MCF 10A (cell line): ENCODE measurements around the gene C1orf35. TPM values are rescaled to one million over a fixed set of nuclear protein-coding genes. Genes with fewer than 3 reads are reported as not detected.
A peak's percentile ranks its signal among the peaks of the same experiment; 100 is the strongest.

Experiments used
- BruUV-seq: library from RNA; stranded (reverse); fragments of 400-500 nt; replicated peaks from 2 replicates; lab custom pipeline; 2021; lab: Mats Ljungman, UMichigan
- CTCF ChIA-PET: fragments of 300-600 bp; sonication (Branson Sonifier 250); formaldehyde crosslinking; extraction: SDS; loops from one replicate; lab custom pipeline; 2021; ENCODE audit warnings: antibody characterized with exemption, inconsistent platforms; lab: Yijun Ruan, JAX
- POLR2A ChIA-PET: fragments of 300-600, 350-650 bp; sonication (Branson Sonifier 250); formaldehyde crosslinking; extraction: SDS; loops from one replicate; lab custom pipeline; 2020; ENCODE audit warnings: antibody characterized with exemption, inconsistent platforms; lab: Yijun Ruan, JAX
- DNase-seq: peaks from one replicate; pipeline ENCODE4 v3.0.0-alpha.2; 2018; ENCODE audit not compliant: unreplicated experiment
- H3K27ac Mint-ChIP-seq: one replicate; pipeline ENCODE4 v1.8.0; 2022; ENCODE audit warnings: mild to moderate bottlenecking, low read depth, mixed read lengths; ENCODE audit not compliant: unreplicated experiment
- H3K27me3 Mint-ChIP-seq: one replicate; pipeline ENCODE4 v1.8.0; 2022; ENCODE audit warnings: mixed read lengths; ENCODE audit not compliant: insufficient read depth, unreplicated experiment
- H3K36me3 Mint-ChIP-seq: one replicate; pipeline ENCODE4 v1.8.0; 2022; ENCODE audit warnings: mild to moderate bottlenecking, moderate library complexity, mixed read lengths; ENCODE audit not compliant: insufficient read depth, unreplicated experiment
- H3K4me1 Mint-ChIP-seq: one replicate; pipeline ENCODE4 v1.8.0; 2022; ENCODE audit warnings: mixed read lengths; ENCODE audit not compliant: insufficient read depth, unreplicated experiment
- H3K4me3 Mint-ChIP-seq: one replicate; pipeline ENCODE4 v1.8.0; 2022; ENCODE audit warnings: mild to moderate bottlenecking, moderate library complexity, mixed read lengths; ENCODE audit not compliant: unreplicated experiment
- H3K9me3 Mint-ChIP-seq: one replicate; pipeline ENCODE4 v1.8.0; 2022; ENCODE audit warnings: mixed read lengths; ENCODE audit not compliant: unreplicated experiment
- CTCF ChIP-seq: fragments of 200-600 bp; IDR thresholded peaks from one replicate; pipeline ENCODE4 v1.8.0; 2022; ENCODE audit warnings: antibody characterized with exemption, mild to moderate bottlenecking; ENCODE audit not compliant: unreplicated experiment
- intact Hi-C: fragments of 100-400 bp; cut with micrococcal nuclease; formaldehyde crosslinking; loops from 2 replicates; pipeline ENCODE4 v1.14.1; 2022
- total RNA-seq: library from RNA; stranded (reverse); gene quantifications from 2 replicates; pipeline ENCODE4 v1.2.3, GENCODE V29; 2022

C1orf35 gene
- total RNA-seq, 1 experiment from 2014 or later: 49.2 TPM

GRCh38 chr1:228087771-228088251 lies 15.3 kb downstream of the C1orf35 start:
- POLR2A ChIA-PET: interaction anchor here (0.6 to 7.9 kb wide), 14 partner anchors 12 to 369 kb away, joined by 3 to 56 read pairs (median 4); partner anchors contain the start of genes GUK1 and MRPL55
- no peaks in the 10 kb centered on the region for H3K27me3 Mint-ChIP-seq
- H3K36me3 Mint-ChIP-seq: peaks cover 80% of the 10 kb centered on the region
- CTCF ChIA-PET: interaction anchor here (0.6 to 7.4 kb wide), 8 partner anchors 14 to 89 kb away, joined by 3 to 72 read pairs (median 4); no protein-coding TSS in a partner anchor
- BruUV-seq: no TSS peak
- no peak for TF ChIP-seq CTCF
- DNase-seq: peak; percentile 95
- peaks cover 82% of the 10 kb centered on the region for H3K4me1 Mint-ChIP-seq
- peak overlapping the region; percentile 78 for H3K27ac Mint-ChIP-seq
- H3K9me3 Mint-ChIP-seq: no peaks in the 10 kb centered on the region
- intact Hi-C loops: loop anchor here (5.0 kb wide), 1 partner anchor 141 kb away; the partner anchor contains the start of gene WNT9A
- H3K4me3 Mint-ChIP-seq: peak overlapping the region; percentile 77

DNA sequence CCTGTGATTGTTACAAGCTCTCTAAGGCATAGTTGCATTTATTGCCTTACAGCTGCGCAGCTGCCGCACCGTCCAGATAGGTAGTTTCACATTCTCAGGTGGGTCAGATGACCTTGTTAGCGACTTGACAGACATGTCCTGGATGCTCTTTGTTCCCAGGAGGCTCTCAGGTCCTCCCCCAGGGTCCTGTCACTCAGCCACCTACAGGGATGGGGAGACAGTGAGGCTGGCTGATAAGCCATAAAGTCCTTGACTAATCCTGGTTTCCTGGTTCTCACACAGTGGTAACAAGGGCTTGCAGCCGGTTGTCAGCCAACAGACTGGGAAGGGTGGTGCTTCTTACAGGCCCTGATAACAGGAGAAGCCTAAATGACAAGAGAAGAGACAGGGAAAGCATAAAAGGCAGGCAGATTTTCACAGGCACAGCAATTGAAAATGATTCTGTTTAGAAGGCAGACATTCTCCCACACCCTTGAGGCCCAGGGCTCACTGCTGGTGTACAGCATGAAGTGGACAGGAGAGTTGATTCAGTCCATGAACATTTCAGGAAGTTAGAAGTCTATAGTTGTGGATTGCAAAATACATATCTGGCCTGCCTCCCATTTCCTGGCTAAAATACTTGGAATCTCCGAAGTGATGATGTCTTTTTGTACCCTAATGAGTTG lies 17.7 kb downstream of the C1orf35 start:
- Mint-ChIP-seq H3K27ac (peak overlapping the region; percentile 97), H3K36me3 (peaks cover 63% of the 10 kb centered on the region), H3K4me3 (peak overlapping the region; percentile 98), H3K4me1 (peaks cover 73% of the 10 kb centered on the region), H3K9me3 (no peaks in the 10 kb centered on the region), H3K27me3 (no peaks in the 10 kb centered on the region)
- peak; percentile 85 for DNase-seq
- intact Hi-C loops: loop anchor here (2.0 to 5.0 kb wide), 2 partner anchors 17 to 138 kb away; partner anchors contain the start of genes C1orf35 and WNT9A
- no peak for TF ChIP-seq CTCF
- BruUV-seq: no TSS peak
- ChIA-PET CTCF (interaction anchor here (0.7 to 4.0 kb wide), 7 partner anchors 12 to 184 kb away, joined by 3 to 42 read pairs (median 6); partner anchors contain the start of genes IBA57, MRPL55 and WNT3A), POLR2A (interaction anchor here (0.6 to 7.9 kb wide), 12 partner anchors 7 to 137 kb away, joined by 3 to 128 read pairs (median 37); partner anchors contain the start of genes C1orf35, GUK1, IBA57 and MRPL55)

DNA sequence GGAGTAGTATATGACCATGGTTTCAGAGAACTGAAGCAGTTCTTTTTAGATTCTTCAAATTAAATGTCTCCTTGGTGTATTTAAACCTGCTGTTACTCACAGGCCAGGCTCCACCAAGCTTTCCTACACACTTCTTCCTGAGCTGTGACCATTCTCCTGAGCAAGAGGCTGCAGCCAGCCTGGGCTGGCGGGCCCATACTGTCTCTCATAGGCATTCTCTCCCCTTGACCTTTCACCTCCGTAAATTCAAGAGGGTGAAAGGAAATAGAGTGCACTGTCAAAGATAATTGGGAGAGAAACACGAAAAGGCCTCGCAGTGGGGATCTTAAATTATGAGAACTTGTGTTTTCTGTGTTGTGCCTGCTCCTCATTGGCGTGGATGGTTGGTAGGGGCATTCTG lies 18.3 kb downstream of the C1orf35 start:
- ChIA-PET POLR2A (interaction anchor here (0.6 to 7.9 kb wide), 25 partner anchors 8 to 1144 kb away, joined by 3 to 128 read pairs (median 8); partner anchors contain the start of genes C1orf35, GUK1, IBA57 and MRPL55), CTCF (interaction anchor here (0.7 to 4.0 kb wide), 7 partner anchors 13 to 183 kb away, joined by 3 to 42 read pairs (median 6); partner anchors contain the start of genes IBA57, MRPL55 and WNT3A)
- H3K27me3 Mint-ChIP-seq: no peaks in the 10 kb centered on the region
- H3K4me3 Mint-ChIP-seq: peak overlapping the region; percentile 98
- H3K27ac Mint-ChIP-seq: peak overlapping the region; percentile 97
- no peak for DNase-seq
- BruUV-seq: no TSS peak
- intact Hi-C loops: loop anchor here (2.0 to 5.0 kb wide), 2 partner anchors 18 to 137 kb away; partner anchors contain the start of genes C1orf35 and WNT9A
- no peak for TF ChIP-seq CTCF
- peaks cover 67% of the 10 kb centered on the region for H3K4me1 Mint-ChIP-seq
- H3K36me3 Mint-ChIP-seq: peaks cover 59% of the 10 kb centered on the region
- H3K9me3 Mint-ChIP-seq: no peaks in the 10 kb centered on the region

- POLR2A ChIA-PET: interaction anchor here (0.6 to 4.9 kb wide), 29 partner anchors 9 to 1145 kb away, joined by 3 to 128 read pairs (median 5); partner anchors contain the start of genes C1orf35, GUK1, IBA57 and MRPL55
Measured at GRCh38 chr1:228084325-228084724, 18.8 kb downstream of the C1orf35 start.

More at GRCh38 chr1:228084325-228084724, 18.8 kb downstream of the C1orf35 start:
- TF ChIP-seq CTCF: no peak
- Mint-ChIP-seq H3K36me3 (peaks cover 57% of the 10 kb centered on the region), H3K9me3 (no peaks in the 10 kb centered on the region), H3K4me1 (peaks cover 63% of the 10 kb centered on the region), H3K27me3 (no peaks in the 10 kb centered on the region), H3K27ac (peak overlapping the region; percentile 97), H3K4me3 (peak overlapping the region; percentile 98)
- CTCF ChIA-PET: interaction anchor here (0.6 to 4.0 kb wide), 9 partner anchors 13 to 1039 kb away, joined by 3 to 42 read pairs (median 6); partner anchors contain the start of genes IBA57, MRPL55 and WNT3A
- intact Hi-C loops: loop anchor here (2.0 kb wide), 1 partner anchor 18 kb away; the partner anchor contains the start of gene C1orf35
- no TSS peak for BruUV-seq
- DNase-seq: peak; percentile 87
